Tibial nerve (tissue), 4 donors: ENCODE data around the gene FGGY.
A peak's percentile ranks its signal among the peaks of the same experiment; 100 is the strongest.

ENCODE experiments used
- CTCF ChIP-seq, 5 experiments: fragments of 200-600 bp in 3 of 5; fragments of 450-650 bp in 2 of 5; sonication (generic) in 3 of 5; IDR thresholded peaks; one replicate each; pipeline ENCODE4 v1.5.1; 2016 to 2019; ENCODE audit warnings: antibody characterized with exemption in 5 of 5, mild to moderate bottlenecking in 3 of 5, moderate library complexity in 2 of 5
- EP300 ChIP-seq, 2 donors: sonication (generic); formaldehyde crosslinking; IDR thresholded peaks; one replicate each; pipeline ENCODE4 v1.6.1; 2017; ENCODE audit warnings: antibody characterized with exemption in 2 of 2, mild to moderate bottlenecking in 1 of 2
- POLR2A ChIP-seq, 2 donors: fragments of 450-650 bp; IDR thresholded peaks; one replicate each; pipeline ENCODE4 v1.6.1; 2017; ENCODE audit warnings: antibody characterized with exemption in 2 of 2, mild to moderate bottlenecking in 2 of 2, moderate library complexity in 2 of 2

- TF ChIP-seq CTCF (IDR thresholded peaks at IDR 0.05) (peak in 2 of 5 experiments; percentile 17 to 19), EP300 (IDR thresholded peaks at IDR 0.05) (no peak), POLR2A (IDR thresholded peaks at IDR 0.05) (no peak)
Observed at GRCh38 chr1:59718064-59718988, 421.4 kb downstream of the FGGY start.
